Mucosa of gallbladder (tissue), 1 donor: ENCODE data around the gene APCS. TPM values are rescaled to one million over a fixed set of nuclear protein-coding genes. Genes with fewer than 3 reads are reported as not detected.

Source experiments
- DNase-seq: peaks from one replicate; pipeline ENCODE4 v3.0.0-alpha.2; 2020; ENCODE audit warnings: low spot score
- total RNA-seq: library from RNA; stranded (reverse); gene quantifications from one replicate; pipeline ENCODE4 v1.2.1, GENCODE V29; 2021
- donor health status: DM: no; HTN: no; CAD: no.

APCS gene, protein sequence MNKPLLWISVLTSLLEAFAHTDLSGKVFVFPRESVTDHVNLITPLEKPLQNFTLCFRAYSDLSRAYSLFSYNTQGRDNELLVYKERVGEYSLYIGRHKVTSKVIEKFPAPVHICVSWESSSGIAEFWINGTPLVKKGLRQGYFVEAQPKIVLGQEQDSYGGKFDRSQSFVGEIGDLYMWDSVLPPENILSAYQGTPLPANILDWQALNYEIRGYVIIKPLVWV
- 54.7 TPM for total RNA-seq

DNA sequence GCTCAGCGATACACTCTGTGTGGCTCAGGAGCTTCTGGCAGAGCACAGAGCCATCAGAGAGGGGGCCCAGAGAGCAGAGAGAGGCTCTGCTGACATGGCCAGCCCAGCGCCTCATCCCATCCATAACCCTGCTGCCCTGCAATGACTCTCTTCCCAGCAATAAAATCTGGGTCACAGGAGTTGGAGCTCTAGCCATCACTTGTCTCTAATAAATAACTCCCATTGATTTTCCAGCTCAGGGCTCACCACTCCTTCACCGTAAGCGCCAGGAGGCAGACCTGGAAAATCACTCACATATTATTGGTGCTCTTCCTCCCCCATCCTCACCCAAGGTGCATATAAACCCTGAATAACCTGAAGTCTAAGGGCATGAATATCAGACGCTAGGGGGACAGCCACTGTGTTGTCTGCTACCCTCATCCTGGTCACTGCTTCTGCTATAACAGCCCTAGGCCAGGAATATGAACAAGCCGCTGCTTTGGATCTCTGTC is at the start of gene APCS:
APCS (plus strand) TSS at position 366 of the 491 bp plus-strand sequence; CDS start at position 462, 96 bp downstream.
- DNase-seq: peak; percentile 47

DNA sequence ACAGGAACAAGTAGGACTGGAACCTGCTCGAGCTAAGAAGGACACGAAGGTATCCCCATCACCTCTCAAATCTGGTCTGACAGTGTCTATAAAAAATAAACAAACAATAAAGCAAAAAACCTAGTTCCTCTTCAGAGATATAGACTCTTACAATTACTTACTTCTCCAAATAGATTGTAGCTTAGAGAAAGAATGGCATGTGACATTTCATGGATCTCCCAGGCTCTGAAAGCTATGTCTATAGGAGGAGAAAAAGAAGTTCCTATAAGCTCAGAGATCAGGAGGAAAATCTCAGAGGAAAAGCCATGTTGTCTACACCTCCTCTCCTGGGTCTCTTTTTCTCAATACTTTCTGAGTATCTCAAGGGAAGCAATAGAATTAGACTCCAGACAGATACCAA is 39.5 kb upstream of the APCS start:
- DNase-seq: no peak

DNA sequence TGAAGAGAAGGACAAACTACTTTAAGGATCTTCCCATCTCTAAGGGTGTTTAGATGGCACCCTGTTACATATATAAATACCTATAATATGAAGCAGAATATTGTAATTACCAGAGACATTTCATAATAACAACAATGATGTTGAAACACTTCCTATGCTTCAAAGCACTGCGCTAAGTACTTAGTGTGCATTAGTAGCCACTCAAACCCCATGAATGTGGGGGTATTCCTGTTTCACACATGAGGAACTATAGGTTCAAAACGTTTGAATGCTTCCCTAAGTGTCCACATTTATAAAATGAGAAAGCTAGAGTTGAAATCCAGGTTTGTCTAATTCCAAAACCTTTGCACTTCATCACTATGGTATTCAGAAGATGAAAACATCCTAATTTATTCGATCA is 33.4 kb upstream of the APCS start:
- DNase-seq: no peak

DNA sequence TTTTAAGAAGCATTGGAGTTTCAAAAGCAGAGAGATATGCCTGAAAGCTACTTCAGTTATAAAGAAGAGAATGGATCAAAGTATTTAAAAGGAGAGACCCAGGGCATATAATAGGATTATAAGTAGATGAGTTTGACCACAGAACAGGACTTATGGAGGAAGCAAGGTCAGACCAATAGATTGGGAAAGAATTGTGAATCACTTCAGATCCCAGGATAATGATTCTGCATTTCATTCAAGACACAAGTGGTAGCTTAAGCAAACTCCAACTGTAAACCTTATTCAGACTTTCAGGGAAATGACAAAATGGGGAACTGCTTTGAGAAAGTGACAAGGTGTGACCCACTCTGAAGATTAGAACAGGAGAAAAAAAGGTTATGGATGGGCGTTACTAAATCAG is 32.9 kb upstream of the APCS start:
- no peak for DNase-seq

DNA sequence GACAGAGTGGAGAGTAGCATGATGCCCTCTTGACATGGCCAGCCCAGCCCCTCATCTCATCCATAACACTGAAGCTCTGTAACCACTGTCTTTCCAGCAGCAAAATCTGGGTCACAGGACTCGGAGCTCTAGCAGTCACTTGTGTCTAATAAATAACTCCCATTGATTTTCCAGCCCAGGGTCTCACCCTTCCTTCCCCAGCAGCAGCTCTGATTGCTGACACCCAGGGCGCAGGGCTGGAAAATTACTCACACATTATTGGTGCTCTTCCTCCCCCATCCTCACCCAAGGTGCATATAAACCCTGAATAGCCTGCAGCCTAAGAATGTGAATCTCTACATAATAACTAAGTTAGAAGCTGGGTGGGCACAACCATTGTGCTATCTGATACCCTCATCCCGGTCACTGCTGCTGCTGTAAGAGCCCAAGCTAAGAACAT is 30.7 kb upstream of the APCS start:
- peak; percentile 67 for DNase-seq

DNA sequence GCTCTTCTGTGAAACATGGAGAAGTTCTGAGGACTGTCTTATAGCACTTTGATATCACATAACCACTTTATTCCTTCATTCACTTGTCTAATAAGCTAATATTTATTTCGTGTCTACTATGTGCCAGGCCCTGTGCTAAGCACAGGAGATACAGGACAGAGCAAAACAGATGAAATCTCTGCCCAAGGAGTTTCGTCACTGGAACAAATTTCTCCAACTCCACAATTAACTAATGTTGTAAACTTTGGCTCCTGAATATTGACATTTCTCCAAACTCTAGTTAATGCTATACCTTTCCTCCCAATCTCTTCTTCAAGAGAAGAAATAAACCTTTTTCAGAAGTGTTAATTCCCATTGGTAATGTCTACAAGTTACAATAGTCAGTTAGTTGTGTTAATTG is 27.0 kb upstream of the APCS start:
- no peak for DNase-seq

DNA sequence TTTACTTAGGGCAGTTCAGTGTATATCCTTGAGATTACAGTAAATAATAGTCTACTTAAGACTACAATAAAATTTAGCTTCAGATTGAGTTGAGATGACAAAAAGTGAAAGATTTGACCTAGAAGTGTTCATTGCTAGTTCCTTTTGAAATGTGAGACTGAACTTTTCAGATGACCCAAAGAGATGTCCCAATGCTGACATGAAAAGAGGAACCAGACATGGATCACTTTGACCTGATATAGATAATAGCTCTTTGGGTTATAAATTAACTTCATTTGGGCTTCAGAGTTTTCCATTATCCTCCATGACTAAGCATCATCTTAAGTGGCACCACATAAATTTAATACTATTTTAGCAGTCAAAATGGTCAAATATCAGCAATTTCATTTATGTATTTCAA is 26.1 kb upstream of the APCS start:
- DNase-seq: no peak

DNA sequence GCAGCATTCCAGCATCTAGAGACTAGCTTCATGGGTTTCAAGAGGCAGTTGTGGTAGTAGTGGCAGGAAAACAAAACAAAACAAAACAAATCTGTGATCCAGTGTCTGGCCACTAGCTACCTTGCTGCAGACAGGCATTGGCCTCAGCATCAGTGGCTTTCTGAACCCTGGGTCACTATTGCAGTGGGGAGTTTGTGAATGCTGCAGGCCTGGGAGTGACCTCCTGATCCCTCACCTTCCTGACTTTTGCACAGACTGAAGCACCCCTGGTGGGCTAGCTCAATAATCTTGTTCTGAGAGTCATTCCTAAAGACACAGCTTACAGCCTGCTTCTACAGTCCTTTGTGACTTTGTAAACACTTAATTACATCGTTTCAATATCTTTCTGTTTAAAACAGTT is 24.9 kb upstream of the APCS start:
- no peak for DNase-seq

DNA sequence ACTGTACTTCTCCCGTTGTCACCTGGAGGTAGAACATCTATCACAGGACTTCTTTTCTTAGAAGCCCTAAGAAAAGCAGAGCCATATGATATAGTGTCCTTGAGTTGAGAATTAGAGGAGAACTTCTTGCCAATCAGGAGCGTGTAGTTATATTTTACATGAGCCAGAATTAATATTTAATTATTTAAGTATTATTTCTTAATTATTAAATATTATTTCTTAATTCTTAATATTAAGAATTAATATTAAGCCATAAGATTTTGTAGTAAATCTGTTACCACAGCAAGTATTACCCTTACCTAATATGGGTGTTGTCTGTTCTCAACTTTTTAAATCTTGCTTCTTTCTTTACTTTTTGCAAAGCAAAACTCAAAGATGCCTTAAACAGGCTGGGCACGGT is 10.2 kb upstream of the APCS start:
- no peak for DNase-seq

DNA sequence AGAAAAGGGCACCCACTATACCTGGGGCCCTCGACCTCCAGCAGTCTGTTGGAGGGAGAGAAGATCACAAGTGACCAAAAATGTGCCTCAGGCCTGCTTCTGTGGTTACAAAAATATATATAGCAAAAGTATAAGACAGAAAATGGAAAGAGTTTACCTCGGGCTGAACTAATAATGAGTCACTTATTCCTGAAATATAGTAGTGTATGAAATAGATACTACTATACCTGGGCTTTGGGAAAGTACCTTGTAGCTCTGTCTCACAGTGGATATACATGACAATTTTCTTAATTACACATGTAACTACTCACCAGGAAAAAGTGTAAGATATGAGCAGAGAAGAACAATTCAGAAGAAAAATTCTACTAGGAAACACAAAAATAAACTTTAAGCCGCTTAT is 7.3 kb upstream of the APCS start:
- no peak for DNase-seq

DNA sequence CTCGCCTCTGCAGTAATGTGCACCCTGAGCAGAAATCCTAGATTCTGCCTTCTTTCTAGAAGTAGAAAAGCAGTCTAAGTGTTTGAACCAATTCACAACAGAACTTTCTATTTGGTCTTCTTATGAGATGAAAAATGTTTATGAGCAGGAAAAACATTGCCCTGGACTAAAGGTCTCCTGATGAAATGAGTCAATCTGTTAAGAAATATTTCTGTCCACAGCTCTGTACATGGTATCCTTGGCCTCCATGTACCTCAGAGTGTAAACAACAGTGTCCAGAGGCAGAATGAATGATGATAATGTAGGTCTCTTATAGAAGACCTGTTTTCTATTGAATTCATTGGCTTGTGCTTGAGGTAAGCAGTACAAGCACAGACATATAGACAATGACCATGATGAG is 6.2 kb upstream of the APCS start:
- no peak for DNase-seq

DNA sequence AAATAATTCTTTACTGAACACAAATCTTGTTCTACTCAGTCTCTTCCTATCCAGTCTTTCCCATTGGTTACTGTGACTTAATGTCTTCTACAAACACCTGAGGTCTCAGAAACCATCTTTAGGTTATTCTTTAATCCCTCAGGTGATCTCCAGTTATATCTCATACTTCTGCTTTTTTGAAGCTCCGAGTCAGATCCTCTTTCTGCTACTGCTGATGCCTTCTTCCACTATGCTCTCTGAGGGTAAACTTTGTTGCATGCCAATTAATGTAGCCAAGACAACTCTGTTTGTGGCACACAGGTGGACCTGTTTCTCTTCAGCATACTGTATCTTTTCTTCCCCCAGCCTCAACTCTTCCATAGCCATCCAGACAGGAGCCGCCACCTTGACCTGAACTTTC is 3.1 kb upstream of the APCS start:
- DNase-seq: no peak

DNA sequence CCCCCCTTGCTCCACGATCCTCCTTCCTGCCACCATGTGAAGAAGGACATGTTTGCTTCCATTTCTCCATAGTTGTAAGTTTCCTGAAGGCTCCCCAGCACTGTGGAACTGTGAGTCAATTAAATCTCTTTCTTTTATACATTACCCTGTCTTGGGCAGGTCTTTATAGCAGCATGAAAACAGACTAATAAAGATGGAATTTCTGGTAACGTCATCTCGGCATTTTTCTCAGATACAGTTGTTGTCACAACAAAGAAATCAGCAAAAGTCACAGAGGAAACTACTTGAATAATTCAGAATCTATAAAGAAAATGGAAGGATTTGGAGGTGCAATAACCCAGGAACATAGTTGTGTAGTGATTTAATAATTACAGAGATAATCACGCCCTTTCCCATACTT is 4.4 kb downstream of the APCS start:
- no peak for DNase-seq

DNA sequence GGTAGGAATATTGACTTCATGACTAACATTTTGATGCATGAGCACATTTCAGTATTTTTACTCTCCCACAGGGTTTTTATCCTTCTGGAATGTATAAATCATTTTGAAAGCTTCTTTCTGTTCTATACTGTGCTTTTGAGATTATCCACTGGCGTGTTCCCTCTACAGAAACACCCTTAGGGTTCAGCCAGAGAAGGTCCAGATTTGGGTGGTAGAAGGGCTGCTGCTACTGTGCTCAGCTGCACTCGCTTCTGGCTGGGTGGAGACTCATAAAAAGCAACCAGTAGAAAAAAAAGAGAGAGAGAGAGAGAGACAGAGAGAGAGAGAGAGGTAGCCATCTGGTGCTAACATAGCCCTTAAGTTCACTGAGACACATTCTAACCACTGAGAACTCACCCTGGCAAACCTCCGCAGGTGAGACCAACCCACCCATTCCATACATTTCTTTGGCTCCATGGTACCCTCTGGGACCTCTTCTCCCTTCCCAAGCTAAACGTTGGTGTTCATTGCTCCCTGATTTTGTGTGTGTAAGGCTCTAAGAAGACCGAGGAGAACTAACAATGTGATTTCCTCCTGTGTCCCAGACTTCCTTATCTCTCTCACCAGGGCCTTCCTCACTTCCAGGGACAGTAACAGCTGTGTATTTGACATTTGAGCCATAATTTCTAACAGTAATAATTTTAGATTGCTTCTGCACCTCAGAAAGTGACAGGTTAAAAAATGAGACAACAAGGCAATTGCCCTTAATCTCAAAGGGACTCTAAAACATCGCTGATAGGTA is 7.2 kb downstream of the APCS start:
- no peak for DNase-seq

DNA sequence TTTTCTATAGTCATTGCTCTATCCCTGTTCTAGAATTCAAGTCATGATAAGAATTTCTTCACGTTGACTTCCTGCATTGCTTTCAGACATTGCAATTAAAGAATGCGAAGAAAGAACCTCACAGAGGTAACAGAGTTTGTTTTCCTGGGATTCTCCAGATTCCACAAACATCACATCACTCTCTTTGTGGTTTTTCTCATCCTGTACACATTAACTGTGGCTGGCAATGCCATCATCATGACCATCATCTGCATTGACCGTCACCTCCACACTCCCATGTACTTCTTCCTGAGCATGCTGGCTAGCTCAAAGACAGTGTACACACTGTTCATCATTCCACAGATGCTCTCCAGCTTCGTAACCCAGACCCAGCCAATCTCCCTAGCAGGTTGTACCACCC is 10.6 kb downstream of the APCS start:
- no peak for DNase-seq

DNA sequence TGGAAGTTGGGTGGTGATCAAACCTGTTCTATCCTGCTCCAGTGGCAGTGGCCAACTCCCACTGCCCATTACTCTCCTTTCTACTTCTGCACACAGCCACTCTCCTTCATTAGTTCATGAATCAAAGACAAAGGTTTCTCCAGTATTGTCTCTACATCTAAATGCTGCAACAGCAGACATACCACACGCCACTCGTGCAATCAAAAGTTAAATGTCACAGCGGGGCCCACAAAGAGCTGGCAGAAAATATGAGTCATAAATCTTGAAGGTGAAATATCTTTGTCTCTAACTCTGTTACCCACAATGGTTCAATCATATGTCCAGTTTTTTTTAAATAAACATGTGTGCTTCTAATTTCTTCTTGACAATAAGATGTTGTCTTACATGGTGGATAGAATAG is 13.3 kb downstream of the APCS start:
- DNase-seq: no peak

DNA sequence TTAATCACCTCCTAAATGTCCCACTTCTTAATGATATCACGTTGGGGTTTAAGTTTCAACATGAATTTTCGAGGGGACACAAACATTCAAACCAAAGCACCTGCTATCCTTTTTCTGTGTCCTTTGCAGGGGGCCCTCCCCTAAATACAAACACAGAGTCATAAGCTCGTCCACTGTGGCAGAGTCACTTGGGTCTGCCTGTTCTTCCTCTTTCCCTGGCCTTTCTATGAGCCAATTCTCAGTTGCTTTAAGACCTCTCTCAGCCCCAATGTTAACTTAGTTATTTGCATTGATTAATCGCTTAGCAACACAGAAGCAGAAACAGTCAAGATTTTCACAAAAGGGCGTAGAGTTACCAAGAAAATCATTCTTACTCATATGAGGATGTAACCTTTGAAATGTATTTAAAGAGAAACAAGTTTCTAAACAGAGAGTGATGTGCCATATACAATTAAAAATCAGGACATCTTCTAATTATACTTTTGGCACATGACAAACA is 14.9 kb downstream of the APCS start:
- no peak for DNase-seq

DNA sequence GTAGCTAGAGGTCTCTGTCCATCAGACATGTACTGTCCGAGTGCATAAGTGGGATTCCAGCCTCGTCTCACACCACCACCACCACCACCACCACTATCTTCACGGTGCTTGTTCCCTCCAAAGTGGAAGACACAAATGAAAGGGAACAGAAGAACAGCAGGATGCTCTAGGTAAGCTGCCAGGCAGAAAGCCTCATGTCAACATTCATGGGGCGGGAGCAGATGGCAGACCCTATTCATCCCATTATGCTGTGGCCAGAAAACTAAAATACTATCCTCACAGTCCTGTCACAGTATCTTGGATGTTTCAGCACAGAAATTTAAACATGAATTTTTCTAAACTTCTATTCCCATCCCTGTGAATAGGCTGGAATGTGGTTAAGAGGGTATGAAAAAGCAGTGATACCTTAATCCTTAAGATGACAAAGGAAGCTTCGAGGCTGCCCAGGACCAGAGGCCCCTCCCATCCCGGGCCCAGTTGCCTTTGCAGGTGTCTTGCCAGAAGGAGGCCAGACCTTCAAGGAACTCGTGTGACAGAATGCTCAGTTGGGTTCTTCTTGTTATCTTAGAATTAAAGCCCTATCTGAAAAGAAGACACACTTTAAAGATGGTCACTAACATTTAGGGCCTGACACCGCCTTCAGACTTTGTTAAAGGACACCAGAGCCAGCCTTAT is 24.7 kb downstream of the APCS start:
- no peak for DNase-seq

DNA sequence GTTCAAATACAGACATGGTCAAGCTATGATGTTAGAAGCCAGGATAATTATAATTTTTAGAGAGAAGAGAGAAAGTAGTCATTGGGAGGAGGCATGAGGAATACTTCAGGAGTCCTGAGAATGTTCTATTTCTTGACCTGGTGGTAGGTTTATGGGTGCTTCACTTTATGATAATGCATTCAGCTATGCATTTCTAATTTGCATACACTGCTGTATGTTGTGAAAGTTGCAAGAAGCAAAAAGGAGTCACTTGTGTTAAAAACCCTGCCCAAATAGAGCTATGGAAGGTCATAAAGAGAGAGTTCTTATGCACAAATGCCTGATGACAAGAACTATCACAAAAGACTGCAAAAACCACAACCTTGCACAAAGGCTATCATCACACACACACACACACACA is 45.3 kb downstream of the APCS start:
- no peak for DNase-seq
